RPMI8226 (cell line): ENCODE results near the gene SUPT4H1.
"Not testable (repeated sequence)": the region's sequence is repeated elsewhere in the genome, so short reads cannot be mapped to it uniquely, and the experiment has no call there.

ENCODE experiments used
- DNase-seq: peaks from one replicate; pipeline ENCODE4 v3.0.0-alpha.2; 2015

SUPT4H1 gene

GRCh38 chr17:58362368-58363014 lies 10.5 kb upstream of the SUPT4H1 start:
- no peak for DNase-seq

GRCh38 chr17:58360296-58361063 lies 8.5 kb upstream of the SUPT4H1 start:
- no peak for DNase-seq

- DNase-seq: no peak
These were observed 6.6 kb upstream of the SUPT4H1 start for GRCh38 chr17:58358408-58359172.

- DNase-seq: no peak
These were observed 5.6 kb upstream of the SUPT4H1 start for GRCh38 chr17:58357312-58358297.

- no peak for DNase-seq
These were observed 4.2 kb upstream of the SUPT4H1 start for GRCh38 chr17:58356231-58356630.

- no peak for DNase-seq
These were observed 2.7 kb upstream of the SUPT4H1 start for GRCh38 chr17:58354541-58355216.

GRCh38 chr17:58353389-58353825 lies 1.4 kb upstream of the SUPT4H1 start:
- DNase-seq: no peak

- DNase-seq: peak; percentile 25
These were observed 791 bp upstream of the SUPT4H1 start for GRCh38 chr17:58352596-58353388.

GRCh38 chr17:58351182-58351581 lies 819 bp downstream of the SUPT4H1 start:
- DNase-seq: no peak

- no peak for DNase-seq
These were observed 4.0 kb downstream of the SUPT4H1 start for GRCh38 chr17:58348038-58348437.

GRCh38 chr17:58345500-58345899 lies 6.5 kb downstream of the SUPT4H1 start:
- no peak for DNase-seq

GRCh38 chr17:58344791-58345157 lies 7.2 kb downstream of the SUPT4H1 start:
- DNase-seq: peak; percentile 85

GRCh38 chr17:58344047-58344790 lies 7.8 kb downstream of the SUPT4H1 start:
- peak; percentile 95 for DNase-seq

GRCh38 chr17:58343131-58343530 lies 8.9 kb downstream of the SUPT4H1 start:
- DNase-seq: no peak

- DNase-seq: no peak
These were observed 10.0 kb downstream of the SUPT4H1 start for GRCh38 chr17:58341861-58342475.

- DNase-seq: not testable (repeated sequence)
These were observed 10.7 kb downstream of the SUPT4H1 start for GRCh38 chr17:58341136-58341860.

GRCh38 chr17:58340405-58340876 lies 11.6 kb downstream of the SUPT4H1 start:
- no peak for DNase-seq

GRCh38 chr17:58339755-58340404 lies 12.1 kb downstream of the SUPT4H1 start:
- no peak for DNase-seq
